GM12872 (cell line): ENCODE measurements around the gene GPRASP3.
A peak's percentile ranks its signal among the peaks of the same experiment; 100 is the strongest.

Experiments used
- CTCF ChIP-seq: IDR thresholded peaks from 3 replicates; pipeline ENCODE4 v1.5.1; 2011; ENCODE audit warnings: low read depth, mild to moderate bottlenecking, low read length, moderate library complexity; ENCODE audit not compliant: insufficient read depth

GPRASP3 gene

GRCh38 chrX:102708900-102709299, 11.6 kb upstream of the GPRASP3 start:
- TF ChIP-seq CTCF, result no peak

GRCh38 chrX:102711872-102712215, 8.7 kb upstream of the GPRASP3 start:
- no peak for TF ChIP-seq CTCF

GRCh38 chrX:102712216-102712966, 8.2 kb upstream of the GPRASP3 start, which contains the start of gene GPRASP2:
Gene GPRASP2, plus strand, starts transcription at chrX:102712448. Its CDS starts 2,422 bp downstream, at chrX:102714870.
- no peak for TF ChIP-seq CTCF

GRCh38 chrX:102712981-102713625, 7.4 kb upstream of the GPRASP3 start:
- TF ChIP-seq CTCF, result peak; percentile 10; the same call in 1 of the 3 replicates

- no peak for TF ChIP-seq CTCF
Measured at GRCh38 chrX:102714994-102715393, 5.5 kb upstream of the GPRASP3 start.

- TF ChIP-seq CTCF, result no peak
Measured at GRCh38 chrX:102715967-102716366, 4.6 kb upstream of the GPRASP3 start.

- no peak for TF ChIP-seq CTCF
Measured at GRCh38 chrX:102723456-102723855, 2.9 kb downstream of the GPRASP3 start.
